Panc1 (cell line): ENCODE data around the gene DIMT1. TPM values are rescaled to one million over a fixed set of nuclear protein-coding genes. Genes with fewer than 3 reads are reported as not detected.

Experiments
- ATAC-seq: fragments of 200-7000 bp; cut with Tn5 transposase; 2 replicates; pipeline ENCODE4 v1.9.1; 2020; ENCODE audit warnings: mild to moderate bottlenecking, moderate library complexity
- BruUV-seq: library from RNA; stranded (reverse); fragments of 400-500 nt; replicated peaks from 2 replicates; lab custom pipeline; 2021; lab: Mats Ljungman, UMichigan
- CTCF ChIA-PET: fragments of 300-600 bp; sonication (Branson Sonifier 250); formaldehyde crosslinking; loops from one replicate; lab custom pipeline; 2022; ENCODE audit warnings: antibody characterized with exemption; lab: Charles Lee
- POLR2A ChIA-PET: fragments of 300-600 bp; sonication (Branson Sonifier 250); formaldehyde crosslinking; loops from one replicate; lab custom pipeline; 2022; ENCODE audit warnings: antibody characterized with exemption; lab: Charles Lee
- DNase-seq: peaks from one replicate; pipeline ENCODE4 v3.0.0-alpha.2; 2010; ENCODE audit warnings: low read depth, low spot score
- H3K27ac ChIP-seq: 2 replicates; pipeline ENCODE4 v1.5.1; 2011; ENCODE audit warnings: mild to moderate bottlenecking, low read length, inconsistent platforms
- H3K27me3 ChIP-seq: fragments of 200-500 bp; sonication (Bioruptor generic); 2 replicates; pipeline ENCODE4 v1.6.0; 2014; ENCODE audit warnings: low read length, inconsistent platforms; ENCODE audit not compliant: control insufficient read depth, insufficient read depth
- H3K36me3 ChIP-seq: fragments of 200-500 bp; sonication (Bioruptor generic); 2 replicates; pipeline ENCODE4 v1.5.1; 2014; ENCODE audit warnings: inconsistent platforms, mild to moderate bottlenecking, low read length, moderate library complexity; ENCODE audit not compliant: control insufficient read depth, insufficient read depth
- H3K4me1 ChIP-seq: 2 replicates; pipeline ENCODE4 v1.5.1; 2011; ENCODE audit warnings: inconsistent platforms, mild to moderate bottlenecking, low read length, moderate library complexity; ENCODE audit not compliant: control insufficient read depth, insufficient read depth
- H3K4me3 ChIP-seq, 2 experiments: 2 replicates each; pipeline ENCODE4 v1.5.1; 2011 to 2012; ENCODE audit warnings: low read depth in 2 of 2, low read length in 2 of 2, mild to moderate bottlenecking in 2 of 2, inconsistent platforms in 1 of 2, moderate library complexity in 1 of 2
- H3K9me3 ChIP-seq: fragments of 200-500 bp; sonication (Bioruptor generic); 2 replicates; pipeline ENCODE4 v1.5.1; 2014; ENCODE audit warnings: low read depth, mild to moderate bottlenecking, inconsistent platforms, low read length, moderate library complexity; ENCODE audit not compliant: control insufficient read depth, insufficient read depth
- POLR2AphosphoS5 ChIP-seq: IDR thresholded peaks from 2 replicates; pipeline ENCODE4 v1.6.1; 2012; ENCODE audit warnings: mild to moderate bottlenecking, low read depth, low read length, moderate library complexity
- SIN3A ChIP-seq: IDR thresholded peaks from 2 replicates; pipeline ENCODE4 v1.6.1; 2012; ENCODE audit warnings: low read depth, mild to moderate bottlenecking, low read length, moderate library complexity, borderline replicate concordance; ENCODE audit not compliant: insufficient read depth
- TCF7L2 ChIP-seq: IDR thresholded peaks from 2 replicates; pipeline ENCODE4 v1.6.1; 2011; ENCODE audit warnings: mild to moderate bottlenecking, low read depth, low read length, inconsistent platforms
- in situ Hi-C: cut with HindIII; loops from 2 replicates; pipeline ENCODE4 v1.10.0; 2016; ENCODE audit warnings: low sequenced_read_pairs, low pct_unique_long_range_greater_than_20kb
- intact Hi-C: fragments of 100-400 bp; cut with micrococcal nuclease; formaldehyde crosslinking; loops from one replicate; pipeline ENCODE4 v1.10.0; 2022; ENCODE audit not compliant: unreplicated experiment
- total RNA-seq: library from RNA; stranded (reverse); gene quantifications from one replicate; pipeline ENCODE4 v1.2.1, GENCODE V29; 2021; ENCODE audit not compliant: unreplicated experiment
- TF ChIP-seq, protein P1 (sequence below), 2 experiments: IDR thresholded peaks; 2 replicates each; pipeline ENCODE4 v1.6.1; 2011 to 2012; ENCODE audit warnings: low read depth in 2 of 2, control low read depth in 1 of 2, low read length in 1 of 2, mild to moderate bottlenecking in 1 of 2, moderate library complexity in 1 of 2; ENCODE audit not compliant: insufficient read depth in 1 of 2
- TF ChIP-seq, protein P2 (sequence below): fragments of 450-650 bp; IDR thresholded peaks from 2 replicates; pipeline ENCODE4 v1.5.1; 2017; ENCODE audit warnings: mild to moderate bottlenecking

DIMT1 gene
- total RNA-seq, 1 experiment from 2014 or later, result 37.2 TPM

DNA sequence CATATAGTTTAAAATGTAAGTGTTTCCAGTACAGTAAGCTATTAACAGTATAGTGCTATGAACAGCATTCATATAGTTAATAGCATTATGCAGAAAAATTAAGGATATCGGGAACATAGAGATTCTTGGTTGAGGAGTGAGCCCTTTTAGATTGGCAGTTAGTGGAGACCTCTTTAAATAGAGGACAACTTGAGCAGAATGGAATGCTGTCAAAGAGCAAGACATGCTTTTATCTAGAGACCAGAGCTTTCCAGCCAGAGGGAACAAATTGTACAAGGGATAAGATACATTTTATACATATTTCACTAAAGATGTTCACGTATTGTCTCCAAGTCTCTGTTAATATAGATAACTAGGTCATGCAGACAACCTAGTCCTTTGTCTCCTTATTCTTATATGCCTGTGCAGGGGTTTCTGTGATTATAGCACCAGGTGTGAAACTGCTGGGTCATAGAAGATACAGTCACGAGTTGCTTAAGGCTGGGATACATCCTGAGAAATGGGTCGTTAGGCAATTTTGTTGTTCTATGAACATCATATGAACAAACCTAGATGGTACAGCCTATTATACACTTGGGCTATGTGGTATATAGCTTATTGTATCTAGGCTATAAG, 14.9 kb upstream of the DIMT1 start:
- Histone ChIP-seq H3K4me1 (peaks cover 13% of the 10 kb centered on the region), H3K36me3 (no peaks in the 10 kb centered on the region), H3K27ac (no peak overlapping the region), H3K4me3 (no peak overlapping the region), H3K27me3 (no peaks in the 10 kb centered on the region), H3K9me3 (no peaks in the 10 kb centered on the region)
- DNase-seq (no peak), ATAC-seq (no peak)
- ChIA-PET POLR2A (no interaction called here), CTCF (interaction anchor here (0.5 kb wide), 1 partner anchor 66 kb away, joined by 5 read pairs; no protein-coding TSS in a partner anchor)
- intact Hi-C loops (no loop called here), in situ Hi-C loops (no loop called here)
- no TSS peak for BruUV-seq
- no peak for TF ChIP-seq SIN3A
- no peak for TF ChIP-seq POLR2AphosphoS5
- TF ChIP-seq, protein P1, sequence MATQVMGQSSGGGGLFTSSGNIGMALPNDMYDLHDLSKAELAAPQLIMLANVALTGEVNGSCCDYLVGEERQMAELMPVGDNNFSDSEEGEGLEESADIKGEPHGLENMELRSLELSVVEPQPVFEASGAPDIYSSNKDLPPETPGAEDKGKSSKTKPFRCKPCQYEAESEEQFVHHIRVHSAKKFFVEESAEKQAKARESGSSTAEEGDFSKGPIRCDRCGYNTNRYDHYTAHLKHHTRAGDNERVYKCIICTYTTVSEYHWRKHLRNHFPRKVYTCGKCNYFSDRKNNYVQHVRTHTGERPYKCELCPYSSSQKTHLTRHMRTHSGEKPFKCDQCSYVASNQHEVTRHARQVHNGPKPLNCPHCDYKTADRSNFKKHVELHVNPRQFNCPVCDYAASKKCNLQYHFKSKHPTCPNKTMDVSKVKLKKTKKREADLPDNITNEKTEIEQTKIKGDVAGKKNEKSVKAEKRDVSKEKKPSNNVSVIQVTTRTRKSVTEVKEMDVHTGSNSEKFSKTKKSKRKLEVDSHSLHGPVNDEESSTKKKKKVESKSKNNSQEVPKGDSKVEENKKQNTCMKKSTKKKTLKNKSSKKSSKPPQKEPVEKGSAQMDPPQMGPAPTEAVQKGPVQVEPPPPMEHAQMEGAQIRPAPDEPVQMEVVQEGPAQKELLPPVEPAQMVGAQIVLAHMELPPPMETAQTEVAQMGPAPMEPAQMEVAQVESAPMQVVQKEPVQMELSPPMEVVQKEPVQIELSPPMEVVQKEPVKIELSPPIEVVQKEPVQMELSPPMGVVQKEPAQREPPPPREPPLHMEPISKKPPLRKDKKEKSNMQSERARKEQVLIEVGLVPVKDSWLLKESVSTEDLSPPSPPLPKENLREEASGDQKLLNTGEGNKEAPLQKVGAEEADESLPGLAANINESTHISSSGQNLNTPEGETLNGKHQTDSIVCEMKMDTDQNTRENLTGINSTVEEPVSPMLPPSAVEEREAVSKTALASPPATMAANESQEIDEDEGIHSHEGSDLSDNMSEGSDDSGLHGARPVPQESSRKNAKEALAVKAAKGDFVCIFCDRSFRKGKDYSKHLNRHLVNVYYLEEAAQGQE (IDR thresholded peaks at IDR 0.05; ENCODE audit: insufficient read depth in 1 of 2, low read depth in 2 of 2, low read length in 1 of 2), result no peak
- TF ChIP-seq TCF7L2, result no peak
- TF ChIP-seq, protein P2, sequence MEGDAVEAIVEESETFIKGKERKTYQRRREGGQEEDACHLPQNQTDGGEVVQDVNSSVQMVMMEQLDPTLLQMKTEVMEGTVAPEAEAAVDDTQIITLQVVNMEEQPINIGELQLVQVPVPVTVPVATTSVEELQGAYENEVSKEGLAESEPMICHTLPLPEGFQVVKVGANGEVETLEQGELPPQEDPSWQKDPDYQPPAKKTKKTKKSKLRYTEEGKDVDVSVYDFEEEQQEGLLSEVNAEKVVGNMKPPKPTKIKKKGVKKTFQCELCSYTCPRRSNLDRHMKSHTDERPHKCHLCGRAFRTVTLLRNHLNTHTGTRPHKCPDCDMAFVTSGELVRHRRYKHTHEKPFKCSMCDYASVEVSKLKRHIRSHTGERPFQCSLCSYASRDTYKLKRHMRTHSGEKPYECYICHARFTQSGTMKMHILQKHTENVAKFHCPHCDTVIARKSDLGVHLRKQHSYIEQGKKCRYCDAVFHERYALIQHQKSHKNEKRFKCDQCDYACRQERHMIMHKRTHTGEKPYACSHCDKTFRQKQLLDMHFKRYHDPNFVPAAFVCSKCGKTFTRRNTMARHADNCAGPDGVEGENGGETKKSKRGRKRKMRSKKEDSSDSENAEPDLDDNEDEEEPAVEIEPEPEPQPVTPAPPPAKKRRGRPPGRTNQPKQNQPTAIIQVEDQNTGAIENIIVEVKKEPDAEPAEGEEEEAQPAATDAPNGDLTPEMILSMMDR, result no peak

DNA sequence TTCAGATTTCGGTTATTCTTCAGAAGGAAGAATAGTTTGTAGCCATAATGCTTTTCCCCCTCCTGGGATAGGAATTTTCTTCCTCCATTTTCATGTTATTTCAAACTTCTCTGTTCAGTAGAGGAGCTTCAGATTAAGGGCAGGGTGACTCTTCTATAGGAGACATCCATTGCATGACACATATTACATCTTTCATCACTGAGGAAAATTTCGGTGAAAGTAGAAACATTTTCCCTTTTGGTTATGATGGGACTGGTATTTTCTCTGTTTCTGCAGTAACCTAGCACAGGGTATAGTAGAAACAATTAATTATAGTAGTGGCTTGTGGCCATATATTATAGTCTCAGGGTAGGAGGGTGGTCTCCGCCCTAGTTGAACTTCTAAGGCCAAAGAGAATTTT, 10.0 kb upstream of the DIMT1 start:
- H3K9me3 ChIP-seq, result no peaks in the 10 kb centered on the region
- H3K27ac ChIP-seq, result peak overlapping the region; percentile 81; the same call in 1 of the 2 replicates
- peaks cover 13% of the 10 kb centered on the region for H3K4me1 ChIP-seq
- ATAC-seq (no peak), DNase-seq (no peak)
- TF ChIP-seq TCF7L2 (no peak), POLR2AphosphoS5 (no peak), SIN3A (no peak)
- TF ChIP-seq, protein P2, result no peak
- TF ChIP-seq, protein P1 (IDR thresholded peaks at IDR 0.05; ENCODE audit: insufficient read depth in 1 of 2, low read depth in 2 of 2, low read length in 1 of 2), result no peak
- in situ Hi-C loops (no loop called here), intact Hi-C loops (no loop called here)
- BruUV-seq, result no TSS peak
- H3K4me3 ChIP-seq, result peak overlapping the region; percentile 70 to 90
- CTCF ChIA-PET, result no interaction called here
- no peaks in the 10 kb centered on the region; the same call in 1 of the 2 replicates for H3K36me3 ChIP-seq
- H3K27me3 ChIP-seq, result no peaks in the 10 kb centered on the region
- POLR2A ChIA-PET, result interaction anchor here (2.5 kb wide), 1 partner anchor 10 kb away, joined by 11 read pairs; the partner anchor contains the start of gene DIMT1
